Prostate gland (tissue), 2 donors: ENCODE results near the gene TMEM74B. TPM values are rescaled to one million over a fixed set of nuclear protein-coding genes. Genes with fewer than 3 reads are reported as not detected.
A peak's percentile ranks its signal among the peaks of the same experiment; 100 is the strongest.

Experiments
- DNase-seq: peaks from one replicate; pipeline ENCODE4 v3.0.0-alpha.2; 2019; ENCODE audit warnings: low spot score
- H3K27ac ChIP-seq, 2 donors: fragments of 200-600 bp; sonication (generic); 2 replicates each; pipeline ENCODE4 v1.5.1; 2017 to 2019
- H3K27me3 ChIP-seq: fragments of 200-600 bp; sonication (generic); replicated peaks from 2 replicates; pipeline ENCODE4 v1.5.1; 2019; ENCODE audit not compliant: insufficient read depth
- H3K36me3 ChIP-seq, 2 donors: fragments of 200-600 bp; sonication (generic); 1 replicate in 1 of 2; 2 replicates in 1 of 2; pipeline versions ENCODE4 v1.5.1 to v1.8.1; 2017 to 2019
- H3K4me1 ChIP-seq: fragments of 200-600 bp; sonication (generic); replicated peaks from 2 replicates; pipeline ENCODE4 v1.5.1; 2019
- H3K4me3 ChIP-seq, 2 donors: fragments of 200-600 bp; sonication (generic); 2 replicates each; pipeline ENCODE4 v1.5.1; 2017 to 2019
- H3K9me3 ChIP-seq: fragments of 200-600 bp; sonication (generic); 2 replicates; pipeline ENCODE4 v1.5.1; 2017
- POLR2A ChIP-seq: fragments of 450-650 bp; IDR thresholded peaks from one replicate; pipeline ENCODE4 v1.6.1; 2016; ENCODE audit warnings: antibody characterized with exemption, mild to moderate bottlenecking
- POLR2AphosphoS5 ChIP-seq: sonication (generic); formaldehyde crosslinking; IDR thresholded peaks from one replicate; pipeline ENCODE4 v1.6.1; 2017; ENCODE audit warnings: antibody characterized with exemption
- WGBS: methylation state at CpG from one replicate; pipeline ENCODE4 v1.1.5; 2018; 5-methylcytosine and 5-hydroxymethylcytosine counted together
- intact Hi-C: fragments of 100-400 bp; cut with DNase I; formaldehyde crosslinking; loops from one replicate; pipeline ENCODE4 v1.14.2; 2022
- total RNA-seq, 2 donors: library from RNA; depleted of rRNA; stranded (reverse); fragments of >200 nt; gene quantifications; one replicate each; pipeline ENCODE4 v1.1.0, GENCODE V29; 2016
- TF ChIP-seq, protein P1 (sequence below), 4 experiments: fragments of 200-600 bp in 2 of 4; fragments of 450-650 bp in 2 of 4; sonication (generic) in 2 of 4; IDR thresholded peaks; 1 replicate in 3 of 4; 2 replicates in 1 of 4; pipeline ENCODE4 v1.5.1; 2016 to 2019; ENCODE audit warnings: antibody characterized with exemption in 4 of 4, mild to moderate bottlenecking in 2 of 4, moderate library complexity in 2 of 4

TMEM74B gene
- total RNA-seq, 2 donors from 2014 or later: 0.59 to 3.6 TPM

DNA sequence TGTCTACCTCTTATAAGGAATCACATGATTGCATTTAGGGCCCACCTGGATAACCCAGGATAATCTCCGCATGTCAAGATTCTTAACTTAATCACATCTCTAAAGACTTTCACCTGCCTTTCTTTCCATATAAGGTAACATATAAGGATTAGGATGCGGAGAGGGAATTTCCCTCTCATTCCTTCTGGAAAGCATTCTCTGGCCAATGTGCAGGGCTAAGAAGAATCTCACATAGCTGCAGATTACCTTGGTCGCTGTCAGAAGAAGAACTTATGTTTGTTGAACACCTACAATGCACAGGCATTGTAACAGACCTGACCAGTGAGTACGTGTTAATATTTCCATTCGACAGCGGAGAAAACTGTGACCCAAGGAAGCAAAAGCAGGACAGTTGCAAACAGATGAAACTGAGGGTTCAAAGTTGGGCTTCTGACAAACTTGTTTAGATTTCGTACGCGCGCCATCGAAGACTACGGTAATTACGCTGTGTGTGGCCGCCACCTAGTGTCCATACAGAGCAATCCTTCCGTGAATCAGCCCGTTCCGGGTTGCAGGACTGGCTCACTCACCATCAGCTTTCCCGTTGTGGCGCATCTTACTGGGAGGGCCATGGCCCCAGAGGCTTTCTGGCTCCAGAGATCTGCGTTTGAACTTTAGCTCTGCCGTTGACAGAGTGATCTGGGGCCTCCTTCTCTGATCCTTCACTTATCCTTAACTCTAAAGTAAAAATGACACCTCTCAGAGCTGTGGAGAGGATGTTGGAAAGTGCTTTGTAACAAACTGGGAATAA is 28.0 kb upstream of the TMEM74B start:
- peak; percentile 67 for DNase-seq
- WGBS: 13% methylated on average over 21 of the region's 21 CpGs
- intact Hi-C loops: loop anchor here (10.0 kb wide), 1 partner anchor 398 kb away; no protein-coding TSS in a partner anchor
- TF ChIP-seq, protein P1, sequence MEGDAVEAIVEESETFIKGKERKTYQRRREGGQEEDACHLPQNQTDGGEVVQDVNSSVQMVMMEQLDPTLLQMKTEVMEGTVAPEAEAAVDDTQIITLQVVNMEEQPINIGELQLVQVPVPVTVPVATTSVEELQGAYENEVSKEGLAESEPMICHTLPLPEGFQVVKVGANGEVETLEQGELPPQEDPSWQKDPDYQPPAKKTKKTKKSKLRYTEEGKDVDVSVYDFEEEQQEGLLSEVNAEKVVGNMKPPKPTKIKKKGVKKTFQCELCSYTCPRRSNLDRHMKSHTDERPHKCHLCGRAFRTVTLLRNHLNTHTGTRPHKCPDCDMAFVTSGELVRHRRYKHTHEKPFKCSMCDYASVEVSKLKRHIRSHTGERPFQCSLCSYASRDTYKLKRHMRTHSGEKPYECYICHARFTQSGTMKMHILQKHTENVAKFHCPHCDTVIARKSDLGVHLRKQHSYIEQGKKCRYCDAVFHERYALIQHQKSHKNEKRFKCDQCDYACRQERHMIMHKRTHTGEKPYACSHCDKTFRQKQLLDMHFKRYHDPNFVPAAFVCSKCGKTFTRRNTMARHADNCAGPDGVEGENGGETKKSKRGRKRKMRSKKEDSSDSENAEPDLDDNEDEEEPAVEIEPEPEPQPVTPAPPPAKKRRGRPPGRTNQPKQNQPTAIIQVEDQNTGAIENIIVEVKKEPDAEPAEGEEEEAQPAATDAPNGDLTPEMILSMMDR (IDR thresholded peaks at IDR 0.05): peak; percentile 23 to 72 (median 56)
- TF ChIP-seq POLR2A: no peak
- no peak for TF ChIP-seq POLR2AphosphoS5
- no peak overlapping the region for H3K27ac ChIP-seq
- no peaks in the 10 kb centered on the region for H3K9me3 ChIP-seq
- H3K4me1 ChIP-seq: no peaks in the 10 kb centered on the region
- no peaks in the 10 kb centered on the region for H3K36me3 ChIP-seq
- no peak overlapping the region for H3K4me3 ChIP-seq
- H3K27me3 ChIP-seq: no peaks in the 10 kb centered on the region

- H3K27ac ChIP-seq: no peak overlapping the region
- H3K36me3 ChIP-seq: no peaks in the 10 kb centered on the region
- H3K9me3 ChIP-seq: no peaks in the 10 kb centered on the region
- H3K27me3 ChIP-seq: no peaks in the 10 kb centered on the region
- no peak overlapping the region for H3K4me3 ChIP-seq
- DNase-seq: no peak
- no peaks in the 10 kb centered on the region for H3K4me1 ChIP-seq
- TF ChIP-seq POLR2A: no peak
- intact Hi-C loops: loop anchor here (10.0 kb wide), 1 partner anchor 397 kb away; no protein-coding TSS in a partner anchor
Measured at GRCh38 chr20:1212023-1212422, 27.2 kb upstream of the TMEM74B start.

- H3K4me1 ChIP-seq: no peaks in the 10 kb centered on the region
- H3K36me3 ChIP-seq: no peaks in the 10 kb centered on the region
- 96% methylated on average over 1 of the region's 1 CpG for WGBS
- H3K9me3 ChIP-seq: no peaks in the 10 kb centered on the region
- intact Hi-C loops: loop anchor here (10.0 kb wide), 1 partner anchor 396 kb away; no protein-coding TSS in a partner anchor
- H3K27me3 ChIP-seq: no peaks in the 10 kb centered on the region
- no peak for DNase-seq
- TF ChIP-seq POLR2AphosphoS5 (no peak), POLR2A (no peak)
- TF ChIP-seq, protein P1 (IDR thresholded peaks at IDR 0.05): no peak
- no peak overlapping the region for H3K4me3 ChIP-seq
- H3K27ac ChIP-seq: no peak overlapping the region
Measured at GRCh38 chr20:1210501-1210900, 25.7 kb upstream of the TMEM74B start.

DNA sequence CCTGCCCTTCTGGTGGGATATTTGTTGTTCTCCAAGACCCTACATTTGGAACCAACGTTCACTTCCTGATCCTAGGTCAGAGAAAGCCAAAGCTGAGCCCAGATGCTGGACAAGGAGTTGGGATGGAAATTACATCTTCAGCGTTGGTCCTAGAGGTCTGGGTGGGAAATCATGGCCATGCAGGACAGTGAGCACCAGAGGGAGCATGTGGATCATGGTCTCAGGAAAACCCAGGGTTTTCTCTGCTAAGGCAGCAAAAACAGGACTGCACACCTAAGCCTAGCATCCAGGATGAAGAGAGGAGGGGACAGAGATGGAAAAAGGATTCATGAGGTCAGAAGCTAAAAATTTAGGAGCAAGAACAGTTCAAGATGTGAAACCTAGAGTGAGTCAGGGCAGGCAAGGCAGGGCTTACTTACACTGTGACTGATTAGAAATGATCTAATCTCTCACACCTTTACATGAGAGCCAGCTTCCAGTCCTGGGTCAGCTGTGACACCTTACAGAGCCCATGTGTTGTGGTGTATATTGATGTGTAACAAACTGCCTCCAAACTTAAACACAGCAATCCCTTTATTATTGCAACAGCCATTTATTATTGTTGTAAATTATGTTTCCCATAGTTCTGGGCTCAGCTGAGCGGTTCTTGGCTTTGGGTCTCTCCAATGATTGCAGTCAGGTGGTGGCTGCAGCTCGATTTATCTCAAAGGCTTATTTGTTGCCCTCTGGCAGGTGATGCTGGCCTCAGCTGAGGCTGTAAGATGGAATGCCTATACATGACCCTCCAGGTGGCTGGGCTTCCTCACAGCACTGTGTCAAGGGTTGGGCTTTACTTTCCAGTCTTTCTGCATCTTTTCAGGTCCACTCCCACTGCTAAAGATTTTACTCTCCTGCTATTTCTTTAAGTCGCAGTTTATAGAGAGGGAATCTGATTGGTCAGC is 24.9 kb upstream of the TMEM74B start:
- intact Hi-C loops: loop anchor here (10.0 kb wide), 1 partner anchor 395 kb away; no protein-coding TSS in a partner anchor
- 59% methylated on average over 5 of the region's 5 CpGs for WGBS

More for the DNA sequence above, 24.9 kb upstream of the TMEM74B start:
- no peak for DNase-seq
- Histone ChIP-seq H3K4me3 (no peak overlapping the region), H3K27ac (no peak overlapping the region), H3K27me3 (no peaks in the 10 kb centered on the region), H3K4me1 (no peaks in the 10 kb centered on the region), H3K9me3 (no peaks in the 10 kb centered on the region), H3K36me3 (no peaks in the 10 kb centered on the region)
- TF ChIP-seq, protein P1 (IDR thresholded peaks at IDR 0.05): no peak
- no peak for TF ChIP-seq POLR2A
- TF ChIP-seq POLR2AphosphoS5: no peak
